ENCODE data around the gene EIF6. TPM values are rescaled to one million over a fixed set of nuclear protein-coding genes. Genes with fewer than 3 reads are reported as not detected.

The EIF6 gene
- total and polyA plus RNA-seq, 9 of the 15 experiments (the other 6 are each of a cell fraction or from before 2014, with no cell fraction given), result 165 to 832 (median 229) TPM

DNA sequence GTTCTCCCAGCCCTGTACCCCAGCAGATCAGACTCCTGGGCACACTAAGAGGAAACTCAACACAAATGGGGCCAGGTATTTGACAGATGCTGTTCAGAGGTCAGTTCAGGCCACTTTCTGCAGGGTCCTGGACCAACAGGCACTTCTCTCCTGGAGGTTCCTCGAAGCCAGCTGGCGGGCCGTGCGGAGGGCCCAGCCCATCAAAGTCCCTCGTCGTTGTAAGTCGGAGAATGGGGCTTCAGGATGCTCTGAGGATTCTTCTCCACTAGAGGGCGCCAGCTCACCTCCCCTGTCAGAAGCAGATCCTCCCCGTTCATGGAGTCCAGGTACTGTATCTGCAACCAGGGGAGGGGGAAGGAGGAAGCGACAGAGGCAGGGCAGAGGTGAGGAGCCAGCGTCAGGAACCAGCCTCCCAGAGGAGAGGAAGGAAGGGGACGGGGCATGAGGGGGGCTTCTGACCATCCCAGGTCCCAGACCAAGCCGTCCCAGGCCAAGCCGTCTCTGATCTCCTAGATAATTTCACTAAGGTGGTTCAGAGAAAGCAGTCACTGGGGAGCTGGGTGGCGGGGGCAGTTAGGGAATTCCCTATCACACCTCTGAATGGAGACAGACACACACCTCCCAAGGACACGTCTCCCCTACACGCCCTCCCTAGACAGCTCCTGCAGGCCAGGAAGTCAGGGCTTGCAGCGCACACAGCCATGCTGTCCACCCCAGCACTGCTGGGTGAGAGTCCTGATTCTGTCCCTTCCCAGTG is 19.3 kb upstream of the EIF6 start (continued):
- TF ChIP-seq L3MBTL2 (IDR thresholded peaks at IDR 0.05) (0 out of 2 replicates have a peak, but pooled peaks have one; percentile 16), ZNF76 (CRISPR knock-in tag; IDR thresholded peaks at IDR 0.05; ENCODE audit: borderline replicate concordance) (no peak), KDM5B (IDR thresholded peaks at IDR 0.05; ENCODE audit: insufficient replicate concordance, low read depth, low read length) (no peak), ZBTB7A (IDR thresholded peaks at IDR 0.05; ENCODE audit: borderline replicate concordance, control insufficient read depth, low read depth, low read length) (no peak), IFI16 (CRISPR knock-in tag; IDR thresholded peaks at IDR 0.05) (no peak), TRIM24 (IDR thresholded peaks at IDR 0.05) (no peak), MEF2D (tag; conservative IDR thresholded peaks at IDR 0.05; ENCODE audit: low read depth) (no peak)
- TF ChIP-seq, protein P1, sequence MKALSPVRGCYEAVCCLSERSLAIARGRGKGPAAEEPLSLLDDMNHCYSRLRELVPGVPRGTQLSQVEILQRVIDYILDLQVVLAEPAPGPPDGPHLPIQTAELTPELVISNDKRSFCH (CRISPR knock-in tag; IDR thresholded peaks at IDR 0.05), result no peak
- TF ChIP-seq, protein P1 (tag; IDR thresholded peaks at IDR 0.05), result no peak
- TF ChIP-seq, protein P2, sequence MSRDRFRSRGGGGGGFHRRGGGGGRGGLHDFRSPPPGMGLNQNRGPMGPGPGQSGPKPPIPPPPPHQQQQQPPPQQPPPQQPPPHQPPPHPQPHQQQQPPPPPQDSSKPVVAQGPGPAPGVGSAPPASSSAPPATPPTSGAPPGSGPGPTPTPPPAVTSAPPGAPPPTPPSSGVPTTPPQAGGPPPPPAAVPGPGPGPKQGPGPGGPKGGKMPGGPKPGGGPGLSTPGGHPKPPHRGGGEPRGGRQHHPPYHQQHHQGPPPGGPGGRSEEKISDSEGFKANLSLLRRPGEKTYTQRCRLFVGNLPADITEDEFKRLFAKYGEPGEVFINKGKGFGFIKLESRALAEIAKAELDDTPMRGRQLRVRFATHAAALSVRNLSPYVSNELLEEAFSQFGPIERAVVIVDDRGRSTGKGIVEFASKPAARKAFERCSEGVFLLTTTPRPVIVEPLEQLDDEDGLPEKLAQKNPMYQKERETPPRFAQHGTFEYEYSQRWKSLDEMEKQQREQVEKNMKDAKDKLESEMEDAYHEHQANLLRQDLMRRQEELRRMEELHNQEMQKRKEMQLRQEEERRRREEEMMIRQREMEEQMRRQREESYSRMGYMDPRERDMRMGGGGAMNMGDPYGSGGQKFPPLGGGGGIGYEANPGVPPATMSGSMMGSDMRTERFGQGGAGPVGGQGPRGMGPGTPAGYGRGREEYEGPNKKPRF (IDR thresholded peaks at IDR 0.05; ENCODE audit: low read depth, low read length), result no peak
- TF ChIP-seq, protein P3, sequence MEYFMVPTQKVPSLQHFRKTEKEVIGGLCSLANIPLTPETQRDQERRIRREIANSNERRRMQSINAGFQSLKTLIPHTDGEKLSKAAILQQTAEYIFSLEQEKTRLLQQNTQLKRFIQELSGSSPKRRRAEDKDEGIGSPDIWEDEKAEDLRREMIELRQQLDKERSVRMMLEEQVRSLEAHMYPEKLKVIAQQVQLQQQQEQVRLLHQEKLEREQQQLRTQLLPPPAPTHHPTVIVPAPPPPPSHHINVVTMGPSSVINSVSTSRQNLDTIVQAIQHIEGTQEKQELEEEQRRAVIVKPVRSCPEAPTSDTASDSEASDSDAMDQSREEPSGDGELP (CRISPR knock-in tag; IDR thresholded peaks at IDR 0.05; ENCODE audit: borderline replicate concordance), result peak; percentile 80
- TF ChIP-seq, protein P4, sequence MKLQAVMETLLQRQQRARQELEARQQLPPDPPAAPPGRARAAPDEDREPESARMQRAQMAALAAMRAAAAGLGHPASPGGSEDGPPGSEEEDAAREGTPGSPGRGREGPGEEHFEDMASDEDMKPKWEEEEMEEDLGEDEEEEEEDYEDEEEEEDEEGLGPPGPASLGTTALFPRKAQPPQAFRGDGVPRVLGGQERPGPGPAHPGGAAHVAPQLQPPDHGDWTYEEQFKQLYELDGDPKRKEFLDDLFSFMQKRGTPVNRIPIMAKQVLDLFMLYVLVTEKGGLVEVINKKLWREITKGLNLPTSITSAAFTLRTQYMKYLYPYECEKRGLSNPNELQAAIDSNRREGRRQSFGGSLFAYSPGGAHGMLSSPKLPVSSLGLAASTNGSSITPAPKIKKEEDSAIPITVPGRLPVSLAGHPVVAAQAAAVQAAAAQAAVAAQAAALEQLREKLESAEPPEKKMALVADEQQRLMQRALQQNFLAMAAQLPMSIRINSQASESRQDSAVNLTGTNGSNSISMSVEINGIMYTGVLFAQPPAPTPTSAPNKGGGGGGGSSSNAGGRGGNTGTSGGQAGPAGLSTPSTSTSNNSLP (IDR thresholded peaks at IDR 0.05; ENCODE audit: borderline replicate concordance, low read depth, low read length), result no peak
- TF ChIP-seq, protein P5, sequence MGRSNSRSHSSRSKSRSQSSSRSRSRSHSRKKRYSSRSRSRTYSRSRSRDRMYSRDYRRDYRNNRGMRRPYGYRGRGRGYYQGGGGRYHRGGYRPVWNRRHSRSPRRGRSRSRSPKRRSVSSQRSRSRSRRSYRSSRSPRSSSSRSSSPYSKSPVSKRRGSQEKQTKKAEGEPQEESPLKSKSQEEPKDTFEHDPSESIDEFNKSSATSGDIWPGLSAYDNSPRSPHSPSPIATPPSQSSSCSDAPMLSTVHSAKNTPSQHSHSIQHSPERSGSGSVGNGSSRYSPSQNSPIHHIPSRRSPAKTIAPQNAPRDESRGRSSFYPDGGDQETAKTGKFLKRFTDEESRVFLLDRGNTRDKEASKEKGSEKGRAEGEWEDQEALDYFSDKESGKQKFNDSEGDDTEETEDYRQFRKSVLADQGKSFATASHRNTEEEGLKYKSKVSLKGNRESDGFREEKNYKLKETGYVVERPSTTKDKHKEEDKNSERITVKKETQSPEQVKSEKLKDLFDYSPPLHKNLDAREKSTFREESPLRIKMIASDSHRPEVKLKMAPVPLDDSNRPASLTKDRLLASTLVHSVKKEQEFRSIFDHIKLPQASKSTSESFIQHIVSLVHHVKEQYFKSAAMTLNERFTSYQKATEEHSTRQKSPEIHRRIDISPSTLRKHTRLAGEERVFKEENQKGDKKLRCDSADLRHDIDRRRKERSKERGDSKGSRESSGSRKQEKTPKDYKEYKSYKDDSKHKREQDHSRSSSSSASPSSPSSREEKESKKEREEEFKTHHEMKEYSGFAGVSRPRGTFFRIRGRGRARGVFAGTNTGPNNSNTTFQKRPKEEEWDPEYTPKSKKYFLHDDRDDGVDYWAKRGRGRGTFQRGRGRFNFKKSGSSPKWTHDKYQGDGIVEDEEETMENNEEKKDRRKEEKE (IDR thresholded peaks at IDR 0.05; ENCODE audit: borderline replicate concordance in 1 of 2, control insufficient read depth in 1 of 2, low read depth in 2 of 2, low read length in 1 of 2), result no peak
- TF ChIP-seq, protein P6, sequence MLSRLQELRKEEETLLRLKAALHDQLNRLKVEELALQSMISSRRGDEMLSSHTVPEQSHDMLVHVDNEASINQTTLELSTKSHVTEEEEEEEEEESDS (CRISPR knock-in tag; IDR thresholded peaks at IDR 0.05), result no peak
- TF ChIP-seq, protein P7, sequence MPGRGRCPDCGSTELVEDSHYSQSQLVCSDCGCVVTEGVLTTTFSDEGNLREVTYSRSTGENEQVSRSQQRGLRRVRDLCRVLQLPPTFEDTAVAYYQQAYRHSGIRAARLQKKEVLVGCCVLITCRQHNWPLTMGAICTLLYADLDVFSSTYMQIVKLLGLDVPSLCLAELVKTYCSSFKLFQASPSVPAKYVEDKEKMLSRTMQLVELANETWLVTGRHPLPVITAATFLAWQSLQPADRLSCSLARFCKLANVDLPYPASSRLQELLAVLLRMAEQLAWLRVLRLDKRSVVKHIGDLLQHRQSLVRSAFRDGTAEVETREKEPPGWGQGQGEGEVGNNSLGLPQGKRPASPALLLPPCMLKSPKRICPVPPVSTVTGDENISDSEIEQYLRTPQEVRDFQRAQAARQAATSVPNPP (IDR thresholded peaks at IDR 0.05; ENCODE audit: borderline replicate concordance, insufficient read depth, insufficient read length), result no peak

All from K562 (cell line).